NB4 (cell line): ENCODE results near the gene DPY19L1.
"Not testable (repeated sequence)": the region's sequence is repeated elsewhere in the genome, so short reads cannot be mapped to it uniquely, and the experiment has no call there.

Source experiments
- MYC ChIP-seq: IDR thresholded peaks from 2 replicates; pipeline ENCODE4 v1.6.1; 2011; ENCODE audit warnings: low read depth, low read length
- POLR2A ChIP-seq: IDR thresholded peaks from 2 replicates; pipeline ENCODE4 v1.6.1; 2011; ENCODE audit warnings: mild to moderate bottlenecking; ENCODE audit not compliant: insufficient read length; ENCODE audit errors: extremely low read depth
- TF ChIP-seq, protein P1 (sequence below): IDR thresholded peaks from one replicate; pipeline ENCODE4 v1.5.1; 2012; ENCODE audit warnings: low read depth, low read length

DNA sequence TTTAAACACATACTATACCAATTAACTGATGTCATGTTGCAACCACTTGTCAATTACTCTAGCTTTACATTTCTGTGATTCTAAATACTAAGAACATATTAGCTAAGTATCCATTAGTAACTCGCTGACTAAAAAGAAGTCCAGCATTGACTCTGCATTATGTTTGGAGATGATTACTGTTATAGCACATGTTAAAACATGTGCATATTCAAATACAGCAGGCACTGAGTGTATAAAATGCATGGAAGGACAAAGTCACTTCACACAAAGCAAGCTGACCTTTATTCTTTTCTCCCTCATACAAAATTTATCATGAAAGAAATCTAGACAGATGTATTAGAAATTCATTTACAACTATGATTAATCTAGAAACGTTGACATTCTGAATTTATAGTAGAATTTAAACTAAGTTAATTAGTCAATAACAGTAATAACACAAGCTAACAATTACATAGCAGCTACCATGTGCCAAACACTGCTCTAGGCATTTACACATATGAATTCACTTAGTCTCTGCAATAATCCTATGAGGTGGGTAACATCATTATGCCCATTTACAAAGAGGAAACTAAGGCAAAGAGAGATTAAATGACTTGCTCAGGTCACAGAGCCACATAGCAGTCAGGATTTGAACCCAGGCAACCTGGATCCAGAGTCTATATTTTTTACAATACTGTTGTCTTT, 48.7 kb downstream of the DPY19L1 start:
- TF ChIP-seq, protein P1, sequence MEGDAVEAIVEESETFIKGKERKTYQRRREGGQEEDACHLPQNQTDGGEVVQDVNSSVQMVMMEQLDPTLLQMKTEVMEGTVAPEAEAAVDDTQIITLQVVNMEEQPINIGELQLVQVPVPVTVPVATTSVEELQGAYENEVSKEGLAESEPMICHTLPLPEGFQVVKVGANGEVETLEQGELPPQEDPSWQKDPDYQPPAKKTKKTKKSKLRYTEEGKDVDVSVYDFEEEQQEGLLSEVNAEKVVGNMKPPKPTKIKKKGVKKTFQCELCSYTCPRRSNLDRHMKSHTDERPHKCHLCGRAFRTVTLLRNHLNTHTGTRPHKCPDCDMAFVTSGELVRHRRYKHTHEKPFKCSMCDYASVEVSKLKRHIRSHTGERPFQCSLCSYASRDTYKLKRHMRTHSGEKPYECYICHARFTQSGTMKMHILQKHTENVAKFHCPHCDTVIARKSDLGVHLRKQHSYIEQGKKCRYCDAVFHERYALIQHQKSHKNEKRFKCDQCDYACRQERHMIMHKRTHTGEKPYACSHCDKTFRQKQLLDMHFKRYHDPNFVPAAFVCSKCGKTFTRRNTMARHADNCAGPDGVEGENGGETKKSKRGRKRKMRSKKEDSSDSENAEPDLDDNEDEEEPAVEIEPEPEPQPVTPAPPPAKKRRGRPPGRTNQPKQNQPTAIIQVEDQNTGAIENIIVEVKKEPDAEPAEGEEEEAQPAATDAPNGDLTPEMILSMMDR, result not testable (repeated sequence)
- not testable (repeated sequence) for TF ChIP-seq POLR2A, MYC
